Panc1 (cell line): ENCODE data around the gene PRKCB. TPM values are rescaled to one million over a fixed set of nuclear protein-coding genes. Genes with fewer than 3 reads are reported as not detected.

Experiments used
- ATAC-seq: fragments of 200-7000 bp; cut with Tn5 transposase; 2 replicates; pipeline ENCODE4 v1.9.1; 2020; ENCODE audit warnings: mild to moderate bottlenecking, moderate library complexity
- BruUV-seq: library from RNA; stranded (reverse); fragments of 400-500 nt; replicated peaks from 2 replicates; lab custom pipeline; 2021; lab: Mats Ljungman, UMichigan
- CTCF ChIA-PET: fragments of 300-600 bp; sonication (Branson Sonifier 250); formaldehyde crosslinking; loops from one replicate; lab custom pipeline; 2022; ENCODE audit warnings: antibody characterized with exemption; lab: Charles Lee
- POLR2A ChIA-PET: fragments of 300-600 bp; sonication (Branson Sonifier 250); formaldehyde crosslinking; loops from one replicate; lab custom pipeline; 2022; ENCODE audit warnings: antibody characterized with exemption; lab: Charles Lee
- DNase-seq: peaks from one replicate; pipeline ENCODE4 v3.0.0-alpha.2; 2010; ENCODE audit warnings: low read depth, low spot score
- H3K27ac ChIP-seq: 2 replicates; pipeline ENCODE4 v1.5.1; 2011; ENCODE audit warnings: mild to moderate bottlenecking, low read length, inconsistent platforms
- H3K27me3 ChIP-seq: fragments of 200-500 bp; sonication (Bioruptor generic); 2 replicates; pipeline ENCODE4 v1.6.0; 2014; ENCODE audit warnings: low read length, inconsistent platforms; ENCODE audit not compliant: control insufficient read depth, insufficient read depth
- H3K36me3 ChIP-seq: fragments of 200-500 bp; sonication (Bioruptor generic); 2 replicates; pipeline ENCODE4 v1.5.1; 2014; ENCODE audit warnings: inconsistent platforms, mild to moderate bottlenecking, low read length, moderate library complexity; ENCODE audit not compliant: control insufficient read depth, insufficient read depth
- H3K4me1 ChIP-seq: 2 replicates; pipeline ENCODE4 v1.5.1; 2011; ENCODE audit warnings: inconsistent platforms, mild to moderate bottlenecking, low read length, moderate library complexity; ENCODE audit not compliant: control insufficient read depth, insufficient read depth
- H3K4me3 ChIP-seq, 2 experiments: 2 replicates each; pipeline ENCODE4 v1.5.1; 2011 to 2012; ENCODE audit warnings: low read depth in 2 of 2, low read length in 2 of 2, mild to moderate bottlenecking in 2 of 2, inconsistent platforms in 1 of 2, moderate library complexity in 1 of 2
- H3K9me3 ChIP-seq: fragments of 200-500 bp; sonication (Bioruptor generic); 2 replicates; pipeline ENCODE4 v1.5.1; 2014; ENCODE audit warnings: low read depth, mild to moderate bottlenecking, inconsistent platforms, low read length, moderate library complexity; ENCODE audit not compliant: control insufficient read depth, insufficient read depth
- POLR2AphosphoS5 ChIP-seq: IDR thresholded peaks from 2 replicates; pipeline ENCODE4 v1.6.1; 2012; ENCODE audit warnings: mild to moderate bottlenecking, low read depth, low read length, moderate library complexity
- SIN3A ChIP-seq: IDR thresholded peaks from 2 replicates; pipeline ENCODE4 v1.6.1; 2012; ENCODE audit warnings: low read depth, mild to moderate bottlenecking, low read length, moderate library complexity, borderline replicate concordance; ENCODE audit not compliant: insufficient read depth
- TCF7L2 ChIP-seq: IDR thresholded peaks from 2 replicates; pipeline ENCODE4 v1.6.1; 2011; ENCODE audit warnings: mild to moderate bottlenecking, low read depth, low read length, inconsistent platforms
- in situ Hi-C: cut with HindIII; loops from 2 replicates; pipeline ENCODE4 v1.10.0; 2016; ENCODE audit warnings: low sequenced_read_pairs, low pct_unique_long_range_greater_than_20kb
- intact Hi-C: fragments of 100-400 bp; cut with micrococcal nuclease; formaldehyde crosslinking; loops from one replicate; pipeline ENCODE4 v1.10.0; 2022; ENCODE audit not compliant: unreplicated experiment
- total RNA-seq: library from RNA; stranded (reverse); gene quantifications from one replicate; pipeline ENCODE4 v1.2.1, GENCODE V29; 2021; ENCODE audit not compliant: unreplicated experiment
- TF ChIP-seq, protein P1 (sequence below): fragments of 450-650 bp; IDR thresholded peaks from 2 replicates; pipeline ENCODE4 v1.5.1; 2017; ENCODE audit warnings: mild to moderate bottlenecking
- TF ChIP-seq, protein P2 (sequence below), 2 experiments: IDR thresholded peaks; 2 replicates each; pipeline ENCODE4 v1.6.1; 2011 to 2012; ENCODE audit warnings: low read depth in 2 of 2, control low read depth in 1 of 2, low read length in 1 of 2, mild to moderate bottlenecking in 1 of 2, moderate library complexity in 1 of 2; ENCODE audit not compliant: insufficient read depth in 1 of 2

The PRKCB gene
- total RNA-seq, 1 experiment from 2014 or later, result 0.41 TPM

GRCh38 chr16:23838485-23839142 lies 2.8 kb downstream of the PRKCB start:
- Histone ChIP-seq H3K4me1 (no peaks in the 10 kb centered on the region), H3K4me3 (no peak overlapping the region), H3K9me3 (no peaks in the 10 kb centered on the region), H3K27me3 (peaks cover 12% of the 10 kb centered on the region), H3K27ac (no peak overlapping the region), H3K36me3 (no peaks in the 10 kb centered on the region; the same call in 1 of the 2 replicates)
- intact Hi-C loops (no loop called here), in situ Hi-C loops (no loop called here)
- CTCF ChIA-PET, result no interaction called here
- no TSS peak for BruUV-seq
- POLR2A ChIA-PET, result no interaction called here
- ATAC-seq (no peak), DNase-seq (no peak)
- TF ChIP-seq POLR2AphosphoS5 (no peak), SIN3A (no peak), TCF7L2 (no peak)
- TF ChIP-seq, protein P1, sequence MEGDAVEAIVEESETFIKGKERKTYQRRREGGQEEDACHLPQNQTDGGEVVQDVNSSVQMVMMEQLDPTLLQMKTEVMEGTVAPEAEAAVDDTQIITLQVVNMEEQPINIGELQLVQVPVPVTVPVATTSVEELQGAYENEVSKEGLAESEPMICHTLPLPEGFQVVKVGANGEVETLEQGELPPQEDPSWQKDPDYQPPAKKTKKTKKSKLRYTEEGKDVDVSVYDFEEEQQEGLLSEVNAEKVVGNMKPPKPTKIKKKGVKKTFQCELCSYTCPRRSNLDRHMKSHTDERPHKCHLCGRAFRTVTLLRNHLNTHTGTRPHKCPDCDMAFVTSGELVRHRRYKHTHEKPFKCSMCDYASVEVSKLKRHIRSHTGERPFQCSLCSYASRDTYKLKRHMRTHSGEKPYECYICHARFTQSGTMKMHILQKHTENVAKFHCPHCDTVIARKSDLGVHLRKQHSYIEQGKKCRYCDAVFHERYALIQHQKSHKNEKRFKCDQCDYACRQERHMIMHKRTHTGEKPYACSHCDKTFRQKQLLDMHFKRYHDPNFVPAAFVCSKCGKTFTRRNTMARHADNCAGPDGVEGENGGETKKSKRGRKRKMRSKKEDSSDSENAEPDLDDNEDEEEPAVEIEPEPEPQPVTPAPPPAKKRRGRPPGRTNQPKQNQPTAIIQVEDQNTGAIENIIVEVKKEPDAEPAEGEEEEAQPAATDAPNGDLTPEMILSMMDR, result no peak
- TF ChIP-seq, protein P2, sequence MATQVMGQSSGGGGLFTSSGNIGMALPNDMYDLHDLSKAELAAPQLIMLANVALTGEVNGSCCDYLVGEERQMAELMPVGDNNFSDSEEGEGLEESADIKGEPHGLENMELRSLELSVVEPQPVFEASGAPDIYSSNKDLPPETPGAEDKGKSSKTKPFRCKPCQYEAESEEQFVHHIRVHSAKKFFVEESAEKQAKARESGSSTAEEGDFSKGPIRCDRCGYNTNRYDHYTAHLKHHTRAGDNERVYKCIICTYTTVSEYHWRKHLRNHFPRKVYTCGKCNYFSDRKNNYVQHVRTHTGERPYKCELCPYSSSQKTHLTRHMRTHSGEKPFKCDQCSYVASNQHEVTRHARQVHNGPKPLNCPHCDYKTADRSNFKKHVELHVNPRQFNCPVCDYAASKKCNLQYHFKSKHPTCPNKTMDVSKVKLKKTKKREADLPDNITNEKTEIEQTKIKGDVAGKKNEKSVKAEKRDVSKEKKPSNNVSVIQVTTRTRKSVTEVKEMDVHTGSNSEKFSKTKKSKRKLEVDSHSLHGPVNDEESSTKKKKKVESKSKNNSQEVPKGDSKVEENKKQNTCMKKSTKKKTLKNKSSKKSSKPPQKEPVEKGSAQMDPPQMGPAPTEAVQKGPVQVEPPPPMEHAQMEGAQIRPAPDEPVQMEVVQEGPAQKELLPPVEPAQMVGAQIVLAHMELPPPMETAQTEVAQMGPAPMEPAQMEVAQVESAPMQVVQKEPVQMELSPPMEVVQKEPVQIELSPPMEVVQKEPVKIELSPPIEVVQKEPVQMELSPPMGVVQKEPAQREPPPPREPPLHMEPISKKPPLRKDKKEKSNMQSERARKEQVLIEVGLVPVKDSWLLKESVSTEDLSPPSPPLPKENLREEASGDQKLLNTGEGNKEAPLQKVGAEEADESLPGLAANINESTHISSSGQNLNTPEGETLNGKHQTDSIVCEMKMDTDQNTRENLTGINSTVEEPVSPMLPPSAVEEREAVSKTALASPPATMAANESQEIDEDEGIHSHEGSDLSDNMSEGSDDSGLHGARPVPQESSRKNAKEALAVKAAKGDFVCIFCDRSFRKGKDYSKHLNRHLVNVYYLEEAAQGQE (IDR thresholded peaks at IDR 0.05; ENCODE audit: insufficient read depth in 1 of 2, low read depth in 2 of 2, low read length in 1 of 2), result no peak

GRCh38 chr16:23840310-23840709 lies 4.5 kb downstream of the PRKCB start:
- no peaks in the 10 kb centered on the region for H3K9me3 ChIP-seq
- H3K36me3 ChIP-seq, result no peaks in the 10 kb centered on the region; the same call in 1 of the 2 replicates
- ATAC-seq (no peak), DNase-seq (no peak)
- intact Hi-C loops, result no loop called here
- H3K27ac ChIP-seq, result no peak overlapping the region
- ChIA-PET POLR2A (no interaction called here), CTCF (no interaction called here)
- H3K27me3 ChIP-seq, result peaks cover 12% of the 10 kb centered on the region
- H3K4me3 ChIP-seq, result no peak overlapping the region
- TF ChIP-seq, protein P2 (IDR thresholded peaks at IDR 0.05; ENCODE audit: insufficient read depth in 1 of 2, low read depth in 2 of 2, low read length in 1 of 2), result no peak
- no peaks in the 10 kb centered on the region for H3K4me1 ChIP-seq
- in situ Hi-C loops, result no loop called here
- BruUV-seq, result no TSS peak
